HEK293 (cell line): Measurements from ENCODE around the gene DBI.

ENCODE experiments used
- CTCF ChIA-PET: fragments of 350-600 bp; formaldehyde crosslinking; extraction: SDS; loops from one replicate; lab custom pipeline; 2021; ENCODE audit warnings: antibody characterized with exemption; lab: Yijun Ruan, JAX
- POLR2A ChIA-PET: fragments of 300-600 bp; formaldehyde crosslinking; extraction: SDS; loops from one replicate; lab custom pipeline; 2020; ENCODE audit warnings: antibody characterized with exemption, inconsistent platforms; lab: Yijun Ruan, JAX
- H3K27ac ChIP-seq: fragments of 200-500 bp; sonication (Bioruptor generic); 2 replicates; pipeline ENCODE4 v1.5.1; 2014; ENCODE audit warnings: low read depth, low read length, control low read depth, inconsistent platforms; ENCODE audit errors: extremely low read depth
- H3K36me3 ChIP-seq, 2 experiments: fragments of 200-500 bp in 1 of 2; sonication (Bioruptor generic) in 1 of 2; 1 replicate in 1 of 2; 2 replicates in 1 of 2; pipeline ENCODE4 v1.5.1; 2014 to 2017; ENCODE audit warnings: inconsistent platforms in 2 of 2, low read length in 2 of 2; ENCODE audit not compliant: control insufficient read depth in 2 of 2, insufficient read depth in 1 of 2
- H3K4me1 ChIP-seq: fragments of 200-500 bp; sonication (Bioruptor generic); 2 replicates; pipeline ENCODE4 v1.5.1; 2014; ENCODE audit warnings: mild to moderate bottlenecking, low read length, inconsistent platforms; ENCODE audit not compliant: control insufficient read depth, insufficient read depth
- H3K4me3 ChIP-seq: 2 replicates; pipeline ENCODE4 v1.5.1; 2011; ENCODE audit warnings: low read depth, mild to moderate bottlenecking, control low read depth, low read length, moderate library complexity
- H3K9me3 ChIP-seq: fragments of 200-500 bp; sonication (Bioruptor generic); 2 replicates; pipeline ENCODE4 v1.5.1; 2014; ENCODE audit warnings: low read depth, low read length, inconsistent platforms; ENCODE audit not compliant: control insufficient read depth, insufficient read depth
- HOXD13 ChIP-seq: sonication (generic); formaldehyde crosslinking; IDR thresholded peaks from 2 replicates; pipeline ENCODE4 v1.8.0; 2022; ENCODE audit warnings: missing genetic modification reagents, borderline replicate concordance
- REST ChIP-seq: fragments of 450-650 bp; formaldehyde crosslinking; IDR thresholded peaks from 2 replicates; pipeline ENCODE4 v1.5.1; 2016; ENCODE audit warnings: missing biosample characterization, missing genetic modification characterization
- SETDB1 ChIP-seq: IDR thresholded peaks from one replicate; pipeline ENCODE4 v1.6.1; 2017; ENCODE audit warnings: mild to moderate bottlenecking, low read length, moderate library complexity, mixed read lengths; ENCODE audit not compliant: insufficient read length
- SP3 ChIP-seq: fragments of 450-650 bp; formaldehyde crosslinking; IDR thresholded peaks from 2 replicates; pipeline ENCODE4 v1.5.1; 2016; ENCODE audit warnings: missing biosample characterization, missing genetic modification characterization
- TRIM28 ChIP-seq: IDR thresholded peaks from 2 replicates; pipeline ENCODE4 v1.6.1; 2011; ENCODE audit warnings: low read length, control low read depth, borderline replicate concordance
- ZBTB17 ChIP-seq: fragments of 450-650 bp; formaldehyde crosslinking; IDR thresholded peaks from 2 replicates; pipeline ENCODE4 v1.5.1; 2016; ENCODE audit warnings: missing biosample characterization, missing genetic modification characterization
- ZBTB21 ChIP-seq: fragments of 450-650 bp; formaldehyde crosslinking; IDR thresholded peaks from 2 replicates; pipeline ENCODE4 v1.5.1; 2017; ENCODE audit warnings: missing biosample characterization, missing genetic modification characterization
- ZFP3 ChIP-seq: fragments of 450-650 bp; formaldehyde crosslinking; IDR thresholded peaks from 2 replicates; pipeline ENCODE4 v1.5.1; 2016; ENCODE audit warnings: low read depth, missing biosample characterization, missing genetic modification characterization
- ZFP41 ChIP-seq: fragments of 450-650 bp; formaldehyde crosslinking; IDR thresholded peaks from 2 replicates; pipeline ENCODE4 v1.5.1; 2016; ENCODE audit warnings: missing biosample characterization, missing genetic modification characterization, borderline replicate concordance
- ZNF138 ChIP-seq: fragments of 450-650 bp; formaldehyde crosslinking; IDR thresholded peaks from 2 replicates; pipeline ENCODE4 v1.5.1; 2016; ENCODE audit warnings: missing biosample characterization, missing genetic modification characterization, borderline replicate concordance
- ZNF148 ChIP-seq: fragments of 450-650 bp; formaldehyde crosslinking; IDR thresholded peaks from 2 replicates; pipeline ENCODE4 v1.5.0; 2017; ENCODE audit warnings: missing biosample characterization, missing genetic modification characterization, borderline replicate concordance
- ZNF169 ChIP-seq: fragments of 450-650 bp; formaldehyde crosslinking; IDR thresholded peaks from 2 replicates; pipeline ENCODE4 v1.5.1; 2016; ENCODE audit warnings: missing biosample characterization, missing genetic modification characterization
- ZNF18 ChIP-seq: fragments of 450-650 bp; formaldehyde crosslinking; IDR thresholded peaks from 2 replicates; pipeline ENCODE4 v1.5.1; 2016; ENCODE audit warnings: missing biosample characterization, missing genetic modification characterization
- ZNF311 ChIP-seq: fragments of 450-650 bp; formaldehyde crosslinking; IDR thresholded peaks from 2 replicates; pipeline ENCODE4 v1.5.1; 2017; ENCODE audit warnings: missing biosample characterization, missing genetic modification characterization, borderline replicate concordance
- ZNF335 ChIP-seq: fragments of 450-650 bp; formaldehyde crosslinking; conservative IDR thresholded peaks from 2 replicates; pipeline ENCODE4 v1.5.1; 2016; ENCODE audit warnings: missing biosample characterization, missing genetic modification characterization
- ZNF514 ChIP-seq: fragments of 450-650 bp; formaldehyde crosslinking; IDR thresholded peaks from 2 replicates; pipeline ENCODE4 v1.5.1; 2016; ENCODE audit warnings: missing biosample characterization, missing genetic modification characterization
- ZNF585B ChIP-seq: fragments of 450-650 bp; formaldehyde crosslinking; IDR thresholded peaks from 2 replicates; pipeline ENCODE4 v1.5.1; 2016; ENCODE audit warnings: missing biosample characterization, missing genetic modification characterization
- ZNF624 ChIP-seq: fragments of 450-650 bp; formaldehyde crosslinking; IDR thresholded peaks from 2 replicates; pipeline ENCODE4 v1.5.1; 2017; ENCODE audit warnings: missing biosample characterization, missing genetic modification characterization
- ZNF658 ChIP-seq: fragments of 450-650 bp; formaldehyde crosslinking; IDR thresholded peaks from 2 replicates; pipeline ENCODE4; 2016; ENCODE audit warnings: missing biosample characterization, missing genetic modification characterization
- ZNF776 ChIP-seq: fragments of 450-650 bp; formaldehyde crosslinking; IDR thresholded peaks from 2 replicates; pipeline ENCODE4 v1.5.0; 2017; ENCODE audit warnings: missing biosample characterization, missing genetic modification characterization, borderline replicate concordance
- ZNF792 ChIP-seq: fragments of 450-650 bp; formaldehyde crosslinking; IDR thresholded peaks from 2 replicates; pipeline ENCODE4 v1.5.1; 2016; ENCODE audit warnings: missing biosample characterization, missing genetic modification characterization
- ZSCAN4 ChIP-seq: fragments of 450-650 bp; formaldehyde crosslinking; IDR thresholded peaks from 2 replicates; pipeline ENCODE4 v1.5.1; 2017; ENCODE audit warnings: missing biosample characterization, missing genetic modification characterization

Gene DBI

GRCh38 chr2:119419065-119419464, 52.3 kb downstream of the DBI start (continued):
- TF ChIP-seq ZSCAN4 (no peak), ZNF148 (tag by site-specific recombination) (no peak), ZFP41 (tag by site-specific recombination) (no peak), ZNF138 (no peak), ZNF792 (no peak), REST (tag by site-specific recombination) (no peak), ZBTB21 (tag by site-specific recombination) (no peak)
- TF ChIP-seq, all 188 proteins: peak for 0

GRCh38 chr2:119419803-119420508, 53.2 kb downstream of the DBI start:
- CTCF ChIA-PET = interaction anchor here (0.6 to 1.9 kb wide), 4 partner anchors 11 to 538 kb away, joined by 3 to 8 read pairs (median 3); no protein-coding TSS in a partner anchor
- Histone ChIP-seq H3K9me3 (no peaks in the 10 kb centered on the region), H3K27ac (no peak overlapping the region), H3K4me1 (no peaks in the 10 kb centered on the region), H3K4me3 (no peak overlapping the region)
- POLR2A ChIA-PET = no interaction called here
- TF ChIP-seq HOXD13 (CRISPR knock-in tag) (no peak), ZNF776 (no peak), ZFP3 (no peak), ZNF311 (tag by site-specific recombination) (no peak)
- TF ChIP-seq, all 188 proteins: peak for 0
- H3K36me3 ChIP-seq = no peaks in the 10 kb centered on the region

- CTCF ChIA-PET = no interaction called here
- Histone ChIP-seq H3K36me3 (no peaks in the 10 kb centered on the region), H3K4me1 (no peaks in the 10 kb centered on the region), H3K27ac (no peak overlapping the region), H3K4me3 (no peak overlapping the region), H3K9me3 (no peaks in the 10 kb centered on the region)
- POLR2A ChIA-PET = no interaction called here
- no peak for TF ChIP-seq ZBTB17 (tag by site-specific recombination)
- no peak for TF ChIP-seq ZNF335 (tag by site-specific recombination)
- peak; percentile 94 for TF ChIP-seq ZNF585B
- TF ChIP-seq ZNF18 = no peak
- no peak for TF ChIP-seq ZNF514 (tag by site-specific recombination)
- no peak for TF ChIP-seq ZNF624 (tag by site-specific recombination)
- peak; percentile 64; the same call in 1 of the 2 replicates for TF ChIP-seq TRIM28
- no peak for TF ChIP-seq ZNF169 (tag by site-specific recombination)
- TF ChIP-seq SP3 (tag by site-specific recombination) = no peak
- TF ChIP-seq SETDB1 = peak; percentile 95
- TF ChIP-seq ZNF658 (tag by site-specific recombination) = no peak
These were observed 54.5 kb downstream of the DBI start for GRCh38 chr2:119421304-119421703.
